HG02798 (cell line): ENCODE results near the gene TJP1.
"Not testable (repeated sequence)": the region's sequence is repeated elsewhere in the genome, so short reads cannot be mapped to it uniquely, and the experiment has no call there.

Experiments used
- ATAC-seq: cut with Tn5 transposase; IDR thresholded peaks from one replicate; pipeline ENCODE4 v1.9.1; 2021; ENCODE audit warnings: mild to moderate bottlenecking; ENCODE audit not compliant: unreplicated experiment, poor library complexity

TJP1 gene

GRCh38 chr15:29672446-29672845 is 149.8 kb downstream of the TJP1 start:
- ATAC-seq = no peak

- not testable (repeated sequence) for ATAC-seq
Measured at GRCh38 chr15:29672046-29672445, 150.2 kb downstream of the TJP1 start.

- no peak for ATAC-seq
Measured at GRCh38 chr15:29670998-29671981, 151.0 kb downstream of the TJP1 start.

- ATAC-seq = no peak
Measured at GRCh38 chr15:29670266-29670665, 152.0 kb downstream of the TJP1 start.

GRCh38 chr15:29669823-29670222 is 152.4 kb downstream of the TJP1 start:
- no peak for ATAC-seq

- ATAC-seq = no peak
Measured at GRCh38 chr15:29668120-29668602, 154.1 kb downstream of the TJP1 start.

GRCh38 chr15:29666241-29666640 is 156.0 kb downstream of the TJP1 start:
- no peak for ATAC-seq

- no peak for ATAC-seq
Measured at GRCh38 chr15:29665444-29666003, 156.7 kb downstream of the TJP1 start.

GRCh38 chr15:29664406-29664805 is 157.9 kb downstream of the TJP1 start:
- ATAC-seq = no peak

GRCh38 chr15:29657476-29657817 is 164.8 kb downstream of the TJP1 start:
- not testable (repeated sequence) for ATAC-seq

GRCh38 chr15:29656636-29657475 is 165.4 kb downstream of the TJP1 start:
- ATAC-seq = no peak

- no peak for ATAC-seq
Measured at GRCh38 chr15:29652595-29652994, 169.7 kb downstream of the TJP1 start.

- ATAC-seq = no peak
Measured at GRCh38 chr15:29651476-29652233, 170.6 kb downstream of the TJP1 start.
